Right lobe of liver (tissue), 4 donors: ENCODE data around the gene TYW1.
"Not testable (repeated sequence)": the region's sequence is repeated elsewhere in the genome, so short reads cannot be mapped to it uniquely, and the experiment has no call there.

Experiments
- CTCF ChIP-seq, 4 donors: fragments of 200-600 bp in 3 of 4; fragments of 450-650 bp in 1 of 4; IDR thresholded peaks; one replicate each; pipeline versions ENCODE4 v1.5.1 to v1.8.0; 2016 to 2022; ENCODE audit warnings: antibody characterized with exemption in 4 of 4, mild to moderate bottlenecking in 2 of 4
- POLR2A ChIP-seq: fragments of 450-650 bp; IDR thresholded peaks from one replicate; pipeline ENCODE4 v1.6.1; 2017; ENCODE audit warnings: antibody characterized with exemption, mild to moderate bottlenecking
- donor health status: DM: no; HTN: no; CAD: no.
- donor health status: DM: no; HTN: no; CAD: no.
- donor health status: DM: no; HTN: yes; CAD: no.

GRCh38 chr7:67014076-67014622 is 17.5 kb downstream of the TYW1 start:
- TF ChIP-seq CTCF (IDR thresholded peaks at IDR 0.05); POLR2A: not testable (repeated sequence)
